SK-N-SH (cell line): Measurements from ENCODE around the gene WNT9B. TPM values are rescaled to one million over a fixed set of nuclear protein-coding genes. Genes with fewer than 3 reads are reported as not detected.

Experiments used
- CTCF ChIA-PET: fragments of 300-600, 350-600 bp; formaldehyde crosslinking; extraction: SDS; loops from one replicate; lab custom pipeline; 2021; lab: Yijun Ruan, JAX
- POLR2A ChIA-PET: fragments of 350-600 bp; sonication (Branson Sonifier 250); formaldehyde crosslinking; extraction: SDS; loops from one replicate; lab custom pipeline; 2020; ENCODE audit warnings: antibody characterized with exemption, inconsistent platforms; lab: Yijun Ruan, JAX
- DNase-seq: peaks from one replicate; pipeline ENCODE4 v3.0.0; 2012
- H2AFZ ChIP-seq: fragments of 200-600 bp; sonication (generic); 2 replicates; pipeline ENCODE4 v1.8.1; 2016; ENCODE audit warnings: antibody characterized with exemption, mild to moderate bottlenecking, low read depth
- H3F3A ChIP-seq: fragments of 200-600 bp; sonication (generic); replicated peaks from 2 replicates; pipeline ENCODE3; 2016; ENCODE audit warnings: antibody characterized with exemption, mild to moderate bottlenecking; ENCODE audit not compliant: insufficient read depth
- H3K27ac ChIP-seq, 2 experiments: fragments of 200-500 bp in 1 of 2; fragments of 200-600 bp in 1 of 2; sonication (Bioruptor generic) in 1 of 2; sonication (generic), shearing (Covaris generic) in 1 of 2; 2 replicates each; pipeline versions ENCODE4 v1.5.1 to v1.6.1; 2014 to 2016; ENCODE audit warnings: low read depth in 2 of 2, inconsistent platforms in 1 of 2, low read length in 1 of 2, mild to moderate bottlenecking in 1 of 2, mixed read lengths in 1 of 2
- H3K27me3 ChIP-seq: fragments of 200-600 bp; sonication (generic), shearing (Covaris generic); 2 replicates; pipeline ENCODE4 v1.6.1; 2016; ENCODE audit warnings: mixed run types; ENCODE audit not compliant: insufficient read depth
- H3K36me3 ChIP-seq, 2 experiments: fragments of 200-500 bp in 1 of 2; fragments of 200-600 bp in 1 of 2; sonication (Bioruptor generic) in 1 of 2; sonication (generic) in 1 of 2; replicated peaks in 1 of 2; 2 replicates each; pipeline versions ENCODE3 to v1.5.1; 2014 to 2016; ENCODE audit warnings: low read length in 1 of 2, mild to moderate bottlenecking in 1 of 2; ENCODE audit not compliant: insufficient read depth in 2 of 2, control insufficient read depth in 1 of 2
- H3K4me1 ChIP-seq, 2 experiments: fragments of 200-500 bp in 1 of 2; fragments of 200-600 bp in 1 of 2; sonication (Bioruptor generic) in 1 of 2; sonication (generic), shearing (Covaris generic) in 1 of 2; 2 replicates each; pipeline versions ENCODE4 v1.5.1 to v1.6.1; 2014 to 2016; ENCODE audit warnings: low read depth in 1 of 2, low read length in 1 of 2, mixed run types in 1 of 2; ENCODE audit not compliant: insufficient read depth in 2 of 2, control insufficient read depth in 1 of 2
- H3K4me2 ChIP-seq: fragments of 200-600 bp; sonication (generic), shearing (Covaris generic); 2 replicates; pipeline ENCODE4 v1.6.1; 2017; ENCODE audit warnings: mixed run types
- H3K4me3 ChIP-seq, 2 experiments: fragments of 200-500 bp in 1 of 2; fragments of 200-600 bp in 1 of 2; sonication (Bioruptor generic) in 1 of 2; sonication (generic), shearing (Covaris generic) in 1 of 2; 2 replicates each; pipeline versions ENCODE4 v1.5.1 to v1.8.1; 2014 to 2016; ENCODE audit warnings: low read depth in 2 of 2, inconsistent platforms in 1 of 2, low read length in 1 of 2, mild to moderate bottlenecking in 1 of 2, mixed read lengths in 1 of 2, moderate library complexity in 1 of 2
- H3K79me2 ChIP-seq: fragments of 200-600 bp; sonication (generic); 2 replicates; pipeline ENCODE4 v1.8.1; 2017; ENCODE audit warnings: mild to moderate bottlenecking; ENCODE audit not compliant: insufficient read depth
- H3K9ac ChIP-seq: fragments of 200-600 bp; sonication (generic); 2 replicates; pipeline ENCODE4 v1.6.1; 2017; ENCODE audit warnings: mixed run types
- H3K9me2 ChIP-seq: fragments of 200-600 bp; sonication (generic); 2 replicates; pipeline ENCODE4 v1.6.1; 2017; ENCODE audit warnings: mixed run types
- H3K9me3 ChIP-seq: fragments of 200-600 bp; sonication (generic); 2 replicates; pipeline ENCODE4 v1.6.1; 2017; ENCODE audit warnings: mixed run types, mild to moderate bottlenecking, moderate library complexity
- H4K20me1 ChIP-seq: fragments of 200-600 bp; sonication (generic); 2 replicates; pipeline ENCODE4 v1.6.1; 2017; ENCODE audit warnings: mild to moderate bottlenecking, mixed run types; ENCODE audit not compliant: insufficient read depth
- CTCF ChIP-seq: fragments of 200-600 bp; sonication (generic); IDR thresholded peaks from 2 replicates; pipeline ENCODE4 v1.6.1; 2017; ENCODE audit warnings: antibody characterized with exemption, mild to moderate bottlenecking, moderate library complexity
- FOSL2 ChIP-seq: IDR thresholded peaks from 2 replicates; pipeline ENCODE4 v1.4.0; 2012; ENCODE audit warnings: low read depth, mild to moderate bottlenecking, moderate library complexity, borderline replicate concordance
- GABPA ChIP-seq: IDR thresholded peaks from 2 replicates; pipeline ENCODE4 v1.4.0; 2012; ENCODE audit warnings: low read depth, mild to moderate bottlenecking
- MAX ChIP-seq: IDR thresholded peaks from 2 replicates; pipeline ENCODE4 v1.4.0; 2012; ENCODE audit warnings: low read depth
- MEF2A ChIP-seq: IDR thresholded peaks from 2 replicates; pipeline ENCODE4 v1.4.0; 2012; ENCODE audit warnings: low read depth, borderline replicate concordance
- NFIC ChIP-seq: IDR thresholded peaks from 2 replicates; pipeline ENCODE4 v1.4.0; 2012; ENCODE audit warnings: borderline replicate concordance
- PBX3 ChIP-seq: IDR thresholded peaks from 2 replicates; pipeline ENCODE4; 2012
- RAD21 ChIP-seq: IDR thresholded peaks from 2 replicates; pipeline ENCODE4 v1.6.1; 2012; ENCODE audit warnings: mild to moderate bottlenecking, low read length
- RCOR1 ChIP-seq: fragments of 150-350 bp; IDR thresholded peaks from 2 replicates; pipeline ENCODE4 v1.6.1; 2017; ENCODE audit warnings: antibody characterized with exemption, low read length
- REST ChIP-seq: IDR thresholded peaks from 2 replicates; pipeline ENCODE4 v1.6.1; 2012; ENCODE audit warnings: mild to moderate bottlenecking, low read depth, low read length, moderate library complexity
- RFX5 ChIP-seq: IDR thresholded peaks from 2 replicates; pipeline ENCODE4 v1.6.1; 2012; ENCODE audit warnings: mild to moderate bottlenecking, improper control_type of control experiment, low read length
- SMC3 ChIP-seq: IDR thresholded peaks from 2 replicates; pipeline ENCODE4 v1.6.1; 2012; ENCODE audit warnings: low read depth, low read length, improper control_type of control experiment
- TAF1 ChIP-seq: IDR thresholded peaks from 2 replicates; pipeline ENCODE4 v1.6.1; 2012; ENCODE audit warnings: low read depth, mild to moderate bottlenecking, low read length, moderate library complexity, borderline replicate concordance
- YY1 ChIP-seq: IDR thresholded peaks from 2 replicates; pipeline ENCODE4 v1.4.0; 2012; ENCODE audit warnings: low read depth, mild to moderate bottlenecking
- ZBTB33 ChIP-seq: IDR thresholded peaks from 2 replicates; pipeline ENCODE4 v1.4.0; 2012; ENCODE audit warnings: low read depth, borderline replicate concordance
- WGBS: methylation state at CpG from one replicate; pipeline ENCODE4 v1.1.6; 2017; ENCODE audit warnings: low lambda C conversion rate; 5-methylcytosine and 5-hydroxymethylcytosine counted together
- polyA plus RNA-seq, 3 experiments: library from polyadenylated mRNA; depleted of rRNA; stranded (reverse); fragments of >200 nt; gene quantifications; 2 replicates each; pipeline ENCODE4 v1.2.3, GENCODE V29; 2012

WNT9B gene
- polyA plus RNA-seq, 1 of the 3 experiments (the other 2 are of a cell fraction): not detected

GRCh38 chr17:46886310-46886663 lies 34.9 kb downstream of the WNT9B start:
- Histone ChIP-seq H3K4me1 (no peaks in the 10 kb centered on the region), H4K20me1 (no peaks in the 10 kb centered on the region), H2AFZ (no peak overlapping the region), H3K4me2 (no peak overlapping the region), H3K27me3 (peaks cover 26% of the 10 kb centered on the region; the same call in 1 of the 2 replicates), H3K9me3 (no peaks in the 10 kb centered on the region), H3K9me2 (no peaks in the 10 kb centered on the region), H3K79me2 (no peaks in the 10 kb centered on the region), H3K4me3 (no peak overlapping the region), H3K36me3 (no peaks in the 10 kb centered on the region), H3K27ac (no peak overlapping the region), H3F3A (no peaks in the 10 kb centered on the region), H3K9ac (no peak overlapping the region)
- TF ChIP-seq MEF2A (no peak), RFX5 (no peak), FOSL2 (no peak), CTCF (no peak), RAD21 (no peak)
- WGBS: 33% methylated on average over 1 of the region's 1 CpG
- no peak for DNase-seq
- ChIA-PET POLR2A (no interaction called here), CTCF (interaction anchor here (0.8 to 1.2 kb wide), 5 partner anchors 10 to 55 kb away, joined by 3 to 5 read pairs (median 3); no protein-coding TSS in a partner anchor)

GRCh38 chr17:46887717-46888116 lies 36.3 kb downstream of the WNT9B start:
- no peaks in the 10 kb centered on the region for H3K79me2 ChIP-seq
- no peak overlapping the region for H3K27ac ChIP-seq
- no peak for TF ChIP-seq ZBTB33
- no peak for TF ChIP-seq REST
- TF ChIP-seq TAF1: no peak
- no peak for TF ChIP-seq RAD21
- TF ChIP-seq MEF2A: no peak
- TF ChIP-seq SMC3: no peak
- TF ChIP-seq NFIC: no peak
- no peak for TF ChIP-seq GABPA
- TF ChIP-seq FOSL2: no peak
- no peak for TF ChIP-seq YY1
- no peak for TF ChIP-seq RCOR1
- TF ChIP-seq MAX: no peak
- no peak for TF ChIP-seq PBX3
- ChIA-PET POLR2A (no interaction called here), CTCF (interaction anchor here (0.6 to 1.4 kb wide), 3 partner anchors 14 to 55 kb away, joined by 3 read pairs; no protein-coding TSS in a partner anchor)
- H3K4me2 ChIP-seq: no peak overlapping the region
- H3K36me3 ChIP-seq: no peaks in the 10 kb centered on the region
- no peaks in the 10 kb centered on the region for H3K4me1 ChIP-seq
- WGBS: 35% methylated on average over 3 of the region's 3 CpGs
- no peaks in the 10 kb centered on the region for H3F3A ChIP-seq
- no peaks in the 10 kb centered on the region for H3K9me3 ChIP-seq
- H4K20me1 ChIP-seq: no peaks in the 10 kb centered on the region
- no peak for DNase-seq
- no peak overlapping the region for H3K4me3 ChIP-seq
- no peak overlapping the region for H3K9ac ChIP-seq
- no peaks in the 10 kb centered on the region for H3K9me2 ChIP-seq
- no peak overlapping the region for H2AFZ ChIP-seq
- H3K27me3 ChIP-seq: peaks cover 31% of the 10 kb centered on the region; the same call in 1 of the 2 replicates
